Ovary (tissue), 3 donors: ENCODE results near the gene ACO1.

Experiments
- EP300 ChIP-seq: sonication (generic); formaldehyde crosslinking; IDR thresholded peaks from one replicate; pipeline ENCODE4 v1.6.1; 2017; ENCODE audit warnings: antibody characterized with exemption
- POLR2A ChIP-seq: fragments of 450-650 bp; IDR thresholded peaks from one replicate; pipeline ENCODE4 v1.6.1; 2017; ENCODE audit warnings: antibody characterized with exemption, mild to moderate bottlenecking, moderate library complexity
- TF ChIP-seq, protein P1 (sequence below), 3 donors: fragments of 450-650 bp in 2 of 3; fragments of 200-600 bp in 1 of 3; IDR thresholded peaks; one replicate each; pipeline versions ENCODE4 v1.5.1 to v1.8.0; 2016 to 2022; ENCODE audit warnings: antibody characterized with exemption in 3 of 3, mild to moderate bottlenecking in 1 of 3
- donor health status: DM: no; HTN: no; CAD: no.

DNA sequence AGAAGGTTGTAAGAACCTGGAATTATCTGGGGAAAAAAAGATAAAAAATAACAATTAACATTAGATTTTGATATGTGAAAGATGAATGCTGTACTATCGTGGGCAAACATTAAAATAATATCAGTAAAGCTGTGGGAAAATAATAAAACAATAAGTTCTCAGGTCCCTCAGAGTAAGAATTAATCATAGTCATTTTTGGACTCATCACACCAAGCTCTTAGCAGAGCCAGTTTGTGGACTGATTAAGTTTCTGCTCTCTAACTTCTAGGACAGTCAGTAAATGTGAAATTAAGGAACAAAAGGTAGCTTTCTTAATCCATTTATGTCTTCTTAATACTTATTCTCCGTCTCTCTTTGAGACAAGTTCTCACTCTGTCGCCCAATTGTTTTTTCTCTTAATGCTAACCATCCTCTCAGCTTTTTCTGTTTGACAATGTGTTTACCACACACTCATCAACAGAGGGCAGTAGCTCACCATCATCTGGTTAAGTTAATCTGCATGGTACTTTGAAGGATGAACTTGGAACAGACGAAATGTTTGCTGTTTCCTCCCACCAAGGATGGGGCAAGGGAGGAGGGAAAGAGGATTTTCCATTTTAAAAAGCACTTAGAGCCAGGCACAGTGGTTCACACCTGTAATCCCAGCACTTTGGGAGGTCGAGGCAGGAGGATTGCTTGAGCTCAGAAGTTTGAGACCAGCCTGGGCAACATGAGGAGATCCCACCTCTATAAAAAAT, 5.3 kb upstream of the ACO1 start:
- TF ChIP-seq, protein P1, sequence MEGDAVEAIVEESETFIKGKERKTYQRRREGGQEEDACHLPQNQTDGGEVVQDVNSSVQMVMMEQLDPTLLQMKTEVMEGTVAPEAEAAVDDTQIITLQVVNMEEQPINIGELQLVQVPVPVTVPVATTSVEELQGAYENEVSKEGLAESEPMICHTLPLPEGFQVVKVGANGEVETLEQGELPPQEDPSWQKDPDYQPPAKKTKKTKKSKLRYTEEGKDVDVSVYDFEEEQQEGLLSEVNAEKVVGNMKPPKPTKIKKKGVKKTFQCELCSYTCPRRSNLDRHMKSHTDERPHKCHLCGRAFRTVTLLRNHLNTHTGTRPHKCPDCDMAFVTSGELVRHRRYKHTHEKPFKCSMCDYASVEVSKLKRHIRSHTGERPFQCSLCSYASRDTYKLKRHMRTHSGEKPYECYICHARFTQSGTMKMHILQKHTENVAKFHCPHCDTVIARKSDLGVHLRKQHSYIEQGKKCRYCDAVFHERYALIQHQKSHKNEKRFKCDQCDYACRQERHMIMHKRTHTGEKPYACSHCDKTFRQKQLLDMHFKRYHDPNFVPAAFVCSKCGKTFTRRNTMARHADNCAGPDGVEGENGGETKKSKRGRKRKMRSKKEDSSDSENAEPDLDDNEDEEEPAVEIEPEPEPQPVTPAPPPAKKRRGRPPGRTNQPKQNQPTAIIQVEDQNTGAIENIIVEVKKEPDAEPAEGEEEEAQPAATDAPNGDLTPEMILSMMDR (IDR thresholded peaks at IDR 0.05) = peak; percentile 53 to 87 (median 82)
- TF ChIP-seq EP300 (no peak), POLR2A (no peak)
